Measurements from ENCODE around the gene SMTN. TPM values are rescaled to one million over a fixed set of nuclear protein-coding genes. Genes with fewer than 3 reads are reported as not detected.

The SMTN gene
- total RNA-seq, 1 experiment from 2014 or later = 145 TPM

GRCh38 chr22:31136711-31137110 is 55.6 kb downstream of the SMTN start:
- ChIA-PET POLR2A (ENCODE audit: unreplicated experiment) (no interaction called here), CTCF (no interaction called here)
- TF ChIP-seq CTCF (conservative IDR thresholded peaks at IDR 0.05; ENCODE audit: low read depth, low read length) (no peak), EZH2phosphoT487 (IDR thresholded peaks at IDR 0.05; ENCODE audit: borderline replicate concordance, low read length) (no peak), EZH2 (IDR thresholded peaks at IDR 0.05; ENCODE audit: low read length, unreplicated experiment) (no peak)
- Histone ChIP-seq H3K9me3 (ENCODE audit: low read length) (no peaks in the 10 kb centered on the region), H3K79me2 (ENCODE audit: low read length) (no peaks in the 10 kb centered on the region), H3K36me3 (ENCODE audit: low read depth, low read length) (no peaks in the 10 kb centered on the region), H3K27ac (ENCODE audit: low read length) (no peak overlapping the region), H3F3A (ENCODE audit: low read length, unreplicated experiment) (no peaks in the 10 kb centered on the region), H3K9me2 (replicated peaks; ENCODE audit: low read length) (no peaks in the 10 kb centered on the region), H3K4me2 (ENCODE audit: low read length) (no peak overlapping the region), H2AFZ (ENCODE audit: low read length) (no peak overlapping the region), H3K4me1 (ENCODE audit: insufficient read depth, low read length) (peaks cover 4% of the 10 kb centered on the region; the same call in 1 of the 2 replicates), H3K27me3 (ENCODE audit: low read length) (no peaks in the 10 kb centered on the region), H4K20me1 (ENCODE audit: low read length) (no peaks in the 10 kb centered on the region), H3K4me3 (ENCODE audit: low read length) (no peak overlapping the region), H3K9ac (ENCODE audit: low read length) (no peak overlapping the region)
- DNase-seq (no peak), ATAC-seq (no peak)
- BruUV-seq (replicated peaks) = no TSS peak
- intact Hi-C loops (cut with micrococcal nuclease) = no loop called here

- Histone ChIP-seq H3K4me3 (ENCODE audit: low read length) (no peak overlapping the region), H3K27me3 (ENCODE audit: low read length) (no peaks in the 10 kb centered on the region), H4K20me1 (ENCODE audit: low read length) (no peaks in the 10 kb centered on the region), H3K4me1 (ENCODE audit: insufficient read depth, low read length) (no peaks in the 10 kb centered on the region), H3K9ac (ENCODE audit: low read length) (no peak overlapping the region), H3K4me2 (ENCODE audit: low read length) (no peak overlapping the region), H3K27ac (ENCODE audit: low read length) (no peak overlapping the region), H3K9me3 (ENCODE audit: low read length) (no peaks in the 10 kb centered on the region), H3K79me2 (ENCODE audit: low read length) (no peaks in the 10 kb centered on the region), H3K9me2 (replicated peaks; ENCODE audit: low read length) (no peaks in the 10 kb centered on the region), H3K36me3 (ENCODE audit: low read depth, low read length) (no peaks in the 10 kb centered on the region), H2AFZ (ENCODE audit: low read length) (no peak overlapping the region), H3F3A (ENCODE audit: low read length, unreplicated experiment) (no peaks in the 10 kb centered on the region)
- TF ChIP-seq EZH2 (IDR thresholded peaks at IDR 0.05; ENCODE audit: low read length, unreplicated experiment) (no peak), EZH2phosphoT487 (IDR thresholded peaks at IDR 0.05; ENCODE audit: borderline replicate concordance, low read length) (no peak), CTCF (conservative IDR thresholded peaks at IDR 0.05; ENCODE audit: low read depth, low read length) (no peak)
- ATAC-seq = no peak
- ChIA-PET CTCF (no interaction called here), POLR2A (ENCODE audit: unreplicated experiment) (no interaction called here)
- no TSS peak for BruUV-seq (replicated peaks)
- intact Hi-C loops (cut with micrococcal nuclease) = no loop called here
- no peak for DNase-seq
Measured at GRCh38 chr22:31137721-31138120, 56.6 kb downstream of the SMTN start.

- no TSS peak for BruUV-seq (replicated peaks)
- no peak for DNase-seq
- POLR2A ChIA-PET (ENCODE audit: unreplicated experiment) = no interaction called here
- Histone ChIP-seq H4K20me1 (ENCODE audit: low read length) (no peaks in the 10 kb centered on the region), H3K4me1 (ENCODE audit: insufficient read depth, low read length) (no peaks in the 10 kb centered on the region), H3K36me3 (ENCODE audit: low read depth, low read length) (no peaks in the 10 kb centered on the region), H3F3A (ENCODE audit: low read length, unreplicated experiment) (no peaks in the 10 kb centered on the region), H3K79me2 (ENCODE audit: low read length) (no peaks in the 10 kb centered on the region), H2AFZ (ENCODE audit: low read length) (no peak overlapping the region), H3K27me3 (ENCODE audit: low read length) (no peaks in the 10 kb centered on the region), H3K4me3 (ENCODE audit: low read length) (no peak overlapping the region), H3K27ac (ENCODE audit: low read length) (no peak overlapping the region), H3K9me3 (ENCODE audit: low read length) (no peaks in the 10 kb centered on the region), H3K9ac (ENCODE audit: low read length) (no peak overlapping the region), H3K9me2 (replicated peaks; ENCODE audit: low read length) (no peaks in the 10 kb centered on the region), H3K4me2 (ENCODE audit: low read length) (no peak overlapping the region)
- no peak for ATAC-seq
- CTCF ChIA-PET = no interaction called here
- intact Hi-C loops (cut with micrococcal nuclease) = no loop called here
- TF ChIP-seq CTCF (conservative IDR thresholded peaks at IDR 0.05; ENCODE audit: low read depth, low read length) (no peak), EZH2 (IDR thresholded peaks at IDR 0.05; ENCODE audit: low read length, unreplicated experiment) (no peak), EZH2phosphoT487 (IDR thresholded peaks at IDR 0.05; ENCODE audit: borderline replicate concordance, low read length) (no peak)
Measured at GRCh38 chr22:31138126-31138525, 57.0 kb downstream of the SMTN start.

All from PC-3 (cell line).